NOMO-1 treated with dmso at 0.1 percent for 144 hours (cell line): ENCODE data around the gene NUDT14.

ENCODE experiments used
- DNase-seq: peaks from one replicate; lab custom pipeline; 2025; ENCODE audit not compliant: unreplicated experiment; lab: John Stamatoyannopoulos, UW

NUDT14 gene

DNA sequence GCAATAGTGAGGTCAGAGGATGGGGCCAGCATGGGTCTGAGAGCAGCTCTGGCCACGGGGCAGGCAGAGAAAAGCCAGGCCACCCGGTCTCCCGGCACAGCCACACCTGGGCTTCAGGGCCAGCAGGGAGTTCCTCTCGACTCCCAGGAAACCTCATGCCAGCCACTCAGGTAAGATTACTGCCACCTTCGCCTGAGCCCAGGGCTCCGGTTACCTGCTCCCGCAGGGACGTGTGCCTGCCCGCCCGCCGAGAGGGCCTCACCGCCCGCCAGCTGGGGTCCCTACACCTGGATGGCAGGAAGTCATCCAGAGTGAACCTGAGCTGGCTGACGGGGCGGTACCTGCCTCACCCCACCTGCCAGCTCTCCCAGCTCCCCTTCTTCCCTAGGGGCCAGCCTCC is 19.8 kb downstream of the NUDT14 start:
- no peak for DNase-seq

DNA sequence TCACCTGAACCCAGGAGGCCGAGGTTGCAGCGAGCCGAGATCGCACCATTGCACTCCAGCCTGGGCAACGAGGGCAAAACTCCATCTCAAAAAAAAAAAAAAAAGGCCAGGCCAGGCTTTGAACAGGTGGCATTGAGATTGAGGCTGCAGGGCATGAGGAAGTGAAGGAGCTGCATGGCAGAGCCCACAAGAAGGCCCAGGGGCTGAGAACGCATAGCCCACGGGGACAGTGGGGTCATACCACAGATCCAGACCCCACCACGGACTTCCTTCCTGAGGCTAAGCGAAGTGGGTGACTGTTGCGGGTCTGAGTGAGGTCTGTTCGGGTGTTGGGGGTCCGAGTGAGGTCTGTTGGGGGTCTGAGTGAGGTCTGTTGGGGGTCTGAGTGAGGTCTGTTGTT is 20.3 kb downstream of the NUDT14 start:
- no peak for DNase-seq

GRCh38 chr14:105159344-105159743 is 21.8 kb downstream of the NUDT14 start:
- DNase-seq: no peak

DNA sequence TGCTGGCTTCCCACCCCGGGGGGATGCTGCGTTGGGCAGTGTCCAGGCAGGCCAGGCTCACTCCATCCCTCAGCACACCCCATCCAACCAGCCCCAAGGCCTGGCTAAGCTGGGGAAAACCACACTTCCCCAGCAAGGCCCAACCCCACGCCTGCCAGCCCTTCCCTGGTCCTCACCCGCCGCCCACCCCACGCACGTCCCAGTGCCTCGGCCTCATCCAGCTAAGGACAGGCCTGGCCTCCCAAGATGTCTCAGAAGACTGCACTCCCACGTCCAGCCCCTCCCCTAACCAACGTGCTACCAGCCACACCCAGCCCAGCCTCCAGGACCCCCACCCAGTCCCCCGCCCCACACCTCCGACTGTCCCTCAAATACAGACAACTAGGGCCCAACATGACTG is 22.3 kb downstream of the NUDT14 start:
- DNase-seq: no peak

DNA sequence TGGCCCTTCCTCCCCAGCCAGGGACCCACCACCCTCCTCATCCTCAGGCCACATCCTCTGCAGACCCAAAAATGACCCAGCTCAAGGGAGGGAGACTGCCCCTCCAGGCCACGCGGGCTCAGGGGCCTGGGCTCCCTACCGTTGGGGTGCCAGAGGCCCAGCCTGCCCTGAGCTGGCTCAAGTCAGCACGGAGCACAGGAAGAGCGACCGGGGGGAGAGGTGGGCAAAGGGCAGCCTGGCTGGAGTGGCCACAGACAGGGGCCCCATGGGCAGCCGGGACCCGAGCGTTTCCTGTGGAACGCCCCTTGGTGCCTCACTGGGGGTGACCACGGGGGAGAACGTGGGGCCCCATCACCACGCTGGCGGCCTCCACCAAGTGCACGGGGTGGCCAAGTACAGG is 23.2 kb downstream of the NUDT14 start:
- no peak for DNase-seq

DNA sequence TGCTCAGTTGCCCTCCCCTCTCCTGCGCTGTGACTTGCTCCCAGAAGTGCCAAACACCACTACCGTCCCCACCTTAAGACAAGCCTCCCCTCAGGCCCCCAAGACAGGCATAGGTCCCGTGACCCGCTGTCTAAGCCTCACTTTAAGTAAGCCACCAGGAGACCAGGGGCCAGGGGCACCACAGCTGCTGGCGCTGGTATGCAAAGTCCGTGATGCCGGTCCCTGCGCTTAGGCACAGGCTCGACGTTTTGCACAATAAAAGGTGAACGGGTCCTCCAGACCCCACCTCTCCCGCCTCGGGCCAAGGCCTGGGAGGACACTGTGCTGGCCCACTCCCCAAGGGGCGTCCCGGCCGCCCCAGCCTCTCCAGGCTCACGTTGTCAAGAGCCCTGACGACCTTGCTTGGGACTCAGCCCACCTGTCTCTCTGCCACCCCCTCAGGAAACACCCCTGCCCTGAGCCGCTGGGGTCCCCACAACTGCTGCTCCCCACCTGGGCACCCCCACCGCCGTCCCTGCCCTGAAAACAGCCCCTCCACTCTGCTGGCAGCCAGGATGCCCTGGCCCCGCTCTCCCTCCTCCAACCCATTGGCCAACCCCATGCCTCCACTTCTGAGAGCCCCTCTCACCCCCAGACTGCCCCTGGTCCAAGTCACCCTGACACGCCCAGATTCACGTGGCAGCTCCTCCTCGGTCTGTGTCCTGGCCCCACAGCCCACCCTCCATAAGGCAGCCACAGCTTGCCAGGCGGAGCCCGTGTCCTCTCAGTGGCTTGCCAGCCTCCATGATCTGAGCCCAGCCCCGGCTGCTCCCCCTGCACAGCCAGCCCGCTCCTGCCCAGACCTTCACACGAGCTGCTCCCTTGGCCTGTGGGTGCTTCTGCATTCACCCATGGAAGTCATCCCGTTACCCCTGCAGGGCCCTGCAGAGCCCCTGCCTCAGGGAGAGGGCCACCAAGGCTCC is 24.4 kb downstream of the NUDT14 start:
- no peak for DNase-seq

DNA sequence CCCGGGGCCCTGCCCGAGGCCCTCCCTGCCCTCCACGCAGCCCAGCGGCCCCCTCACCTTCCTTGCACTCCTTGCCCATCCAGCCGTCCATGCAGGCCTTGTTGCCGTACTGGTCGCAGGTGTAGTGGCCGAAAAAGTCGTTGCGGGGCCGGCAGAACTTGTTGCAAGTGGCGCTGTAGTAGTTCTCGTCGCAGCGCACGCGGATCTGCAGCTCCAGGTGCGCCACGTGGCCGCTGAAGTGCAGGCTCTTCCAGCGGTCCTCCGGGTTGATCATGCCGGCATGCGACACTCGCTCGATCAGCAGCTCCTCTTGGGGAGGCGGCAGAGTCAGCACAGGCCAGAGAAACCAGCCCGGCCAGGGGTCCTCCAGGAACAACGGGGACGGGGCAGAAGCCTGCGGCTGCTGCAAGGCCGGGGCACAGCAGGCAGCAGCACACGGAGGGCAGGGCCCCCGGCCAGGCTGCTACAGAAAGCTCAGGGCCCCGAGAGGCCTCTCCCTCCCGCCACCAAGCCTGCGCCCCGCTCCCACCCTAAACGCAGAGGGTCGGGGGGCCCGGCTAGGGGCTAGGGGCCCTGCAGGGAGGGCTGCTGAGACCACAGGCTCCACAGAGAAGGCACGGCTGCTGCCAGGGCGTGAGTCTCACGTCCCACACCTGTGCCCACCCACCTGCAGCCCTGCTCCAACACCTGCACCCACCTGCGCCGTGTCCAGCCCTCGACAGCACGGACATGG is 25.3 kb downstream of the NUDT14 start:
- DNase-seq: no peak

GRCh38 chr14:105155071-105155651 is 26.0 kb downstream of the NUDT14 start:
- no peak for DNase-seq

- no peak for DNase-seq
Observed at GRCh38 chr14:105154476-105154871, 26.6 kb downstream of the NUDT14 start.

DNA sequence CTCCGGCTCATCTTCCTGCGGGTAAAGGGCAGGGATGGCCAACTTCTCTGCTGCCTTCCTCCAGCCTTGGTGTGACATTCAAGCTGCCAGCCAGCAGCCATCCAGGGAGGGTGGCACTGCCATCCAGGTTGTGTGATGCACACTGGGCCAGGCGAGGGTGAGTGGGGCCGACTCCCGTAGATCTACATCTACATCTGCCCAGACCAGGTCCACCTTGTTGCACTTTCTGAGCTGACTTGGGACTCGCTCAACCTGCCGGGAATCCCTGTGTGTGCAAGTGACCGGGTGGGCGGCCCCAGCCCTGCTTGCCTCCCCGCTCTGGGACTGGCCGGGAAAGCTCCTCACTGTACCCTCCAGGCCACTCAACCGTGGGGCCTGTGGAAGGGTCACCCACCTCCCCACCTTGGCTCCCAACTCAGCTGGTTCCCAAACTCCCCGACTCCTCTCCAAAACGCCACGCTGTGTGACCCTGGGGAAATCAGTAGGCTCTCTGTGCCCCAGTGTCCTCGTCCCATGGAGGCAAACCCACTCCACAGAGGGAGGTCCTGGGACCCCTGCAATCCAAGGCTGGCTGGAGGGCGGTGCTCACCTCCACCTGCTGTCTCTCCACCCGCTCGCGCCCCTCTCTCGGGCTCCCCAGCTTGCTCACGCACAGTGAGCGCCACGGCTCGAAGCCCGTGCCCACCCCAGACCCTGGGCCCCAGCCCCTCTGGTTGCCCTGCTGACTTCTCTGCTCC is 27.2 kb downstream of the NUDT14 start:
- DNase-seq: no peak

DNA sequence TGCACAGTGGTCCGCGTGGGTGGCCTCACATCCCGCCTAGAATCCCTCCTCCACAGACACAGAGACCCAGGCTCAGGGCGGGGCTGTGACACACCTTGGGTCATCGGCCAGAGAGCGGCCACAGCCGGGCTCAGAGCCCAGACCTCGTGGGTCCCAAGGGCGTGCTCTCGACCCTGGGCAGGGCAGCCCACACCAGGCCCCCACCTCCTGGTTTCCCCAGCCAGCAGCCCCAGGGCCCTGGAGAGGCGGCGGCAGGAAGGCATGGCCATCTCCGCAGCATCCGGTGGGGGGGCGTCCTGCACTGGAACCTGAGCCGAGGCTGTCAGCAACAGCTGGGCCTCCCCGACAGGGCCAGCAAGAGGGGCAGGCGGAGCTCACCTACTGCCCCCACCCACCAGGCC is 27.8 kb downstream of the NUDT14 start:
- DNase-seq: no peak

GRCh38 chr14:105152794-105153241 is 28.3 kb downstream of the NUDT14 start:
- DNase-seq: no peak

DNA sequence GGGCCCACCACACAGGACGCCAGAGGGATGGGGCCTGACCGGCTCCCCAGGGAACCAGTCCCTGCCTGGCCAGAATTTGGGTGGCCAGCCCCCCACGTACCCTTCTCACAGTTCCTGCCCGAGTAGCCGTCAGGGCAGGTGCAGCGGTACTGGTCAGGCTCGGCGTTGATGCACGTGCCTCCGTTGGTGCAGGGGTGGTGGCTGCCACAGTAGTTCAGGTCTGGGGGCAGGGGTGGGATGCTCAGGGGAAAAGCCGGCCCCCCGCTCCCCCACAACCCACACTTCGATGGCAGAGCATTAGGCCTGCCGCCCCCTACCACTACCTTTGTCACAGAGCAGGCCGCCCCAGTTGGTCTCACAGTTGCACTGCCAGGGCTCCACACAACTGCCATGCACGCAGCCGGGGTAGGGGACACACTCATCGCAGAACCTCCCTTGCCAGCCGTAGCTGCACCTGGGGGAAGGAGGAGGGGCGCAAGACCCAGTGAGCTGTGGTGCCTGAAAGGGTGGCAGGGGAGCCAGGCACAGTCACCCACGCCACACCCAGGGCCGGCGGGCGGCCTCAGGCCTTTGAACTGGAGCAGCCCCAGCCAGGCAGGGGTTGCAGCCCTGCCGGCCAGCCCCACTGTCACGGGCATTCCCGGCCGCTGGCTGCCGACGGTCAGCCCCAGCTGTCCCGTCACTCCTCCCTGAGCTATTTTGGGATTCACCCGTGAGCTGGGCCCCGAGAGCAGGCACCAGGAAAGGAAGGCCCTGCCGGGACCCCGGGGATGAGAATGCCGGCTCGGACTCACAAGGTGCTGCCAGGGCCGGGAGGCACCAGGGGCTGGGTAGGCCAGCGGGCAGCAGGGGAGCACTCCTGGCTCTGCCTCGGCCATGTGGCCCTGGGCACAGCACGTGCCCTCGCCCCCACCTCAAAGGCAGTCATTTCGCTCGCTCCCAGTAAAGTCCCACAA is 29.0 kb downstream of the NUDT14 start:
- no peak for DNase-seq

GRCh38 chr14:105151084-105151837 is 29.9 kb downstream of the NUDT14 start:
- DNase-seq: no peak

DNA sequence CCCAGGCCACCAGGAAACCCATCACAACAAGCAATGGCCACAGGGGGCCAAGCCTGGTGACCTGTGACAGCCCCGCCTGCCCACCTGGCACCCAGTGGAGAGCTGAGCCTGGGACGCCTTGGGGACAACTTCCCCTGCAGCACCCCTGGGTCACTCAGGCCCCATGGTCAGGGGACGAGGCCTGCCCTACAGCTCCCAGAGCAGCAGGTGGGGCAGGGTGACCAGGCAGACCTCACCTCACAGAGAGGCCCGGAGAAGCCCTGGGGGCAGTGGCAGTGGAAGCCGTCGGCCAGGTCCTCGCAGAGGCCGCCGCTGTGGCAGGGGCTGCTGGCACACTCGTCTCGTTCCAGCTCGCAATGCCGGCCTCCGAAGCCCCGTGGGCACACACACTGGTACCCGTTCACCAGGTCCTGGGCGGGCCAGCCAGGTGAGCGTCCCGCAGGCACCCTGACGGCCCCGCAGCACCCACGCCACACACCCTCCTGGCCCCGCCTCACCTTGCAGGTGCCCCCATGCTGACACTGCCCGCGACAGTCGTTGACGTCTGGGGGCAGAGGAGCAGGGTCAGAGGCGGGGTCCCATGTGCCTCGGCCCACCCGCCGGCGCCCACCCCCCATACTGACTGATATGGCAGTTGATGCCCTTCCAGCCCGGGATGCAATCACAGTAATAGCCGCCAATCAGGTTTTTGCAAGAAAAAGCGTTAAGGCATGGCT is 30.6 kb downstream of the NUDT14 start:
- DNase-seq: no peak

GRCh38 chr14:105150026-105150367 is 31.1 kb downstream of the NUDT14 start:
- no peak for DNase-seq

- DNase-seq: no peak
Observed at GRCh38 chr14:105149146-105149781, 31.8 kb downstream of the NUDT14 start.

DNA sequence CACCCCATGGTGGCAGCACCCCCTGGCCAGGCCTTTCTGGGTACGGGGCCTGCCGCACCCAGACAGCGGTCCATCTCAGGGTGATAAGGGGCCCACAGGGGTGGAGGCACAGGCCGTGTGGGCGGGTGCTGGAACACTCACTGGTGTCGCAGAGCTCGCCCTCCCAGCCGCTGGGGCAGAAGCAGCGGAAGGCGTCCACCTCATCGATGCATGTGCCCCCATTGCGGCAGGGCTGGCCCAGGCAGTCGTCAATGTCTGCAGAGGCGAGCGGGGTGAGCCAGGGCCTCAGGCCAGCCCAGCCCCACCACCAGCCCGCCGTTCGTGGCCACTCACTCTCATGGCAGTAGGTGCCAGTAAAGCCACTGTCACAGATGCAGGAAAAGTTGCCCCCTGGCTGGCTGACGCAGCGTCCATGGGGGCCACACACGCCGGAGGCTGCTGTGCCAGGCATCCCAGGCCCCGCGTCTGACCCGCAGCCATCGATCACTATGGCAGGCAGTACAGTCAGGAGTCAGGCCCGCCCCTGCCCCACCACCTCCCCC is 32.4 kb downstream of the NUDT14 start:
- DNase-seq: no peak
